GM13976 (cell line): Measurements from ENCODE around the gene CEBPZOS.
"Not testable (repeated sequence)": the region's sequence is repeated elsewhere in the genome, so short reads cannot be mapped to it uniquely, and the experiment has no call there.

Experiments
- DNase-seq: peaks from one replicate; pipeline ENCODE4 v3.0.0; 2012; ENCODE audit warnings: low spot score
- CTCF ChIP-seq: IDR thresholded peaks from 2 replicates; pipeline ENCODE4 v1.5.1; 2012; ENCODE audit warnings: borderline replicate concordance, mild to moderate bottlenecking; ENCODE audit not compliant: insufficient read depth; ENCODE audit errors: extremely low read depth, missing control alignments, control extremely low read depth
- in situ Hi-C: fragments of 300-500 bp; cut with MboI; formaldehyde crosslinking; loops from one replicate; pipeline ENCODE4 v1.12.0; 2022; ENCODE audit warnings: low sequenced_read_pairs, mixed read lengths, inconsistent platforms; ENCODE audit not compliant: unreplicated experiment

CEBPZOS gene

GRCh38 chr2:37191253-37191652 is 5.0 kb upstream of the CEBPZOS start:
- no peak for DNase-seq
- TF ChIP-seq CTCF, result no peak
- in situ Hi-C loops, result no loop called here

GRCh38 chr2:37191747-37192146 is 4.5 kb upstream of the CEBPZOS start:
- no peak for TF ChIP-seq CTCF
- in situ Hi-C loops, result no loop called here
- no peak for DNase-seq

GRCh38 chr2:37192551-37192950 is 3.7 kb upstream of the CEBPZOS start:
- DNase-seq, result no peak
- in situ Hi-C loops, result no loop called here
- no peak for TF ChIP-seq CTCF

GRCh38 chr2:37195862-37196319 is 405 bp upstream of the CEBPZOS start:
- in situ Hi-C loops, DNase-seq: not testable (repeated sequence)

GRCh38 chr2:37198681-37199065 is 2.4 kb downstream of the CEBPZOS start:
- TF ChIP-seq CTCF, result no peak
- in situ Hi-C loops, result no loop called here
- DNase-seq, result no peak

- no peak for TF ChIP-seq CTCF
- in situ Hi-C loops, result no loop called here
- DNase-seq, result no peak
Observed at GRCh38 chr2:37201208-37201607, 4.9 kb downstream of the CEBPZOS start.

GRCh38 chr2:37201766-37202165 is 5.5 kb downstream of the CEBPZOS start:
- in situ Hi-C loops, result no loop called here

More at GRCh38 chr2:37201766-37202165, 5.5 kb downstream of the CEBPZOS start:
- DNase-seq, result no peak
- no peak for TF ChIP-seq CTCF
